Caco-2 (cell line): ENCODE measurements around the gene PRR36. TPM values are rescaled to one million over a fixed set of nuclear protein-coding genes. Genes with fewer than 3 reads are reported as not detected.

ENCODE experiments used
- BruUV-seq: library from RNA; stranded (reverse); fragments of 400-500 nt; replicated peaks from 2 replicates; lab custom pipeline; 2021; lab: Mats Ljungman, UMichigan
- CTCF ChIA-PET: fragments of 300-600 bp; sonication (Branson Sonifier 250); formaldehyde crosslinking; loops from one replicate; lab custom pipeline; 2022; ENCODE audit warnings: antibody characterized with exemption; lab: Charles Lee
- POLR2A ChIA-PET: fragments of 300-600 bp; sonication (Branson Sonifier 250); formaldehyde crosslinking; loops from one replicate; lab custom pipeline; 2022; ENCODE audit warnings: antibody characterized with exemption; lab: Charles Lee
- DNase-seq, 2 experiments: peaks; one replicate each; pipeline versions ENCODE4 v3.0.0 to v3.0.0-alpha.2; 2020 to 2022
- H3K27me3 ChIP-seq: replicated peaks from 2 replicates; pipeline ENCODE4 v1.6.0; 2011; ENCODE audit warnings: low read length; ENCODE audit not compliant: control insufficient read depth, insufficient read depth
- H3K36me3 ChIP-seq: 2 replicates; pipeline ENCODE4 v1.5.1; 2011; ENCODE audit warnings: low read length; ENCODE audit not compliant: control insufficient read depth, insufficient read depth
- H3K4me1 ChIP-seq: fragments of 250-450 bp; sonication (Bioruptor Pico); 2 replicates; pipeline ENCODE4 v1.5.1; 2020; ENCODE audit warnings: mild to moderate bottlenecking
- H3K4me3 ChIP-seq: 2 replicates; pipeline ENCODE4 v1.5.1; 2011; ENCODE audit warnings: low read depth, mild to moderate bottlenecking, control low read depth, low read length
- H3K9me3 ChIP-seq: fragments of 250-450 bp; sonication (Bioruptor Pico); 2 replicates; pipeline ENCODE4 v1.5.1; 2020; ENCODE audit warnings: mild to moderate bottlenecking, moderate library complexity
- H3K27ac Mint-ChIP-seq: one replicate; pipeline ENCODE4 v1.8.0; 2022; ENCODE audit warnings: mixed read lengths; ENCODE audit not compliant: unreplicated experiment
- H3K27me3 Mint-ChIP-seq: one replicate; pipeline ENCODE4 v1.8.0; 2022; ENCODE audit warnings: mixed read lengths; ENCODE audit not compliant: insufficient read depth, unreplicated experiment
- H3K36me3 Mint-ChIP-seq: one replicate; pipeline ENCODE4 v1.8.0; 2022; ENCODE audit warnings: mild to moderate bottlenecking, mixed read lengths; ENCODE audit not compliant: insufficient read depth, unreplicated experiment
- H3K4me1 Mint-ChIP-seq: one replicate; pipeline ENCODE4 v1.8.0; 2022; ENCODE audit warnings: low read depth, mixed read lengths; ENCODE audit not compliant: unreplicated experiment
- H3K4me3 Mint-ChIP-seq: one replicate; pipeline ENCODE4 v1.8.0; 2022; ENCODE audit warnings: mild to moderate bottlenecking, moderate library complexity, mixed read lengths; ENCODE audit not compliant: unreplicated experiment
- H3K9me3 Mint-ChIP-seq: one replicate; pipeline ENCODE4 v1.8.0; 2022; ENCODE audit warnings: mixed read lengths; ENCODE audit not compliant: unreplicated experiment
- intact Hi-C: fragments of 100-400 bp; cut with micrococcal nuclease; formaldehyde crosslinking; loops from one replicate; pipeline ENCODE4 v1.10.0; 2022; ENCODE audit not compliant: unreplicated experiment
- total RNA-seq: library from RNA; stranded (reverse); gene quantifications from 2 replicates; pipeline ENCODE4 v1.2.3, GENCODE V29; 2022
- TF ChIP-seq, protein P1 (sequence below), 2 experiments: fragments of 200-600 bp in 1 of 2; IDR thresholded peaks; 1 replicate in 1 of 2; 2 replicates in 1 of 2; pipeline versions ENCODE4 v1.5.1 to v1.8.0; 2011 to 2022; ENCODE audit warnings: antibody characterized with exemption in 1 of 2, control low read depth in 1 of 2, inconsistent platforms in 1 of 2, low read depth in 1 of 2, low read length in 1 of 2, mild to moderate bottlenecking in 1 of 2, moderate library complexity in 1 of 2; ENCODE audit not compliant: insufficient read depth in 1 of 2, severe bottlenecking in 1 of 2, unreplicated experiment in 1 of 2

The PRR36 gene
- total RNA-seq, 1 experiment from 2014 or later: 3.7 TPM

DNA sequence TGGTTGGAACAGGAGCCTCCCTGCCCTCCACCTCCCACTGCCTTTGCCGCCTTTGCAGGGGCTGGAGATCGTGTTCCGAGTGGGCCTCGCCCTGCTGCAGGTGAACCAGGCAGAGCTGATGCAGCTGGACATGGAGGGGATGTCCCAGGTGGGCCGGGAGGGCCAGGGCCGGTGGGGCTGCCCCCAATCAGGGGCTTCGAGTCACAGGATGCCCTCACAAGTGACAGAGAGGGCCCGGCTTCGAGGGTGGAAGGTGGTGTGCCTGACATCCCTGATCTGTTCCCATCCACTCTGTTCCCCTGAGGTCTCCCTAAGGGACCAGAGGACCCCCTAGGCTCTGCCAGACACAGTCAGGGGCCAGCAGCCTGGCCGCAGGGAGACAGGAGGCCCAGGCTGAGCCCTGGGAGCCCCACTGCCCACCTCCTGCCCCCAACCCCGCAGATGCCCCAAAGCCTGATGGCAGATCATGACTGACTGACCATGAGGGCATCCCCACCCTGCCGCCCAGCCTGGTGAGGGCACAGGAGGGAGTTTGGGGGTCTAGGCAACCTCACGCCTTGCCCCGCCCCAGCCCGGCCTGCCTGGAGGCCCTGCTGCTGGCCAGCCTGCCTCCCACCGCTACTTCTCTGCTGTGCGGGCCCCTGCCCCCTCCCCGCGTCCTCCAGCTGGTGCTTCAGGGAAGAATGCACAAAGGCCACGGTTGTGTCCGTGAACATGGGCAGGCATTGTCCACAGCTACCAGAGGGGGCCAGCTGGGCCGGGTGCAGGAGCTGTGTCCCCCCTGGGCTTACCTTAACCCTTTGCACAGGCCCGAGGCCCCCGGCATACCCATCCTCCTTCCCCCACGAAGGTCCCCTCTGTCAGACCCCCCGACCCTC lies 22.3 kb downstream of the PRR36 start:
- TF ChIP-seq, protein P1, sequence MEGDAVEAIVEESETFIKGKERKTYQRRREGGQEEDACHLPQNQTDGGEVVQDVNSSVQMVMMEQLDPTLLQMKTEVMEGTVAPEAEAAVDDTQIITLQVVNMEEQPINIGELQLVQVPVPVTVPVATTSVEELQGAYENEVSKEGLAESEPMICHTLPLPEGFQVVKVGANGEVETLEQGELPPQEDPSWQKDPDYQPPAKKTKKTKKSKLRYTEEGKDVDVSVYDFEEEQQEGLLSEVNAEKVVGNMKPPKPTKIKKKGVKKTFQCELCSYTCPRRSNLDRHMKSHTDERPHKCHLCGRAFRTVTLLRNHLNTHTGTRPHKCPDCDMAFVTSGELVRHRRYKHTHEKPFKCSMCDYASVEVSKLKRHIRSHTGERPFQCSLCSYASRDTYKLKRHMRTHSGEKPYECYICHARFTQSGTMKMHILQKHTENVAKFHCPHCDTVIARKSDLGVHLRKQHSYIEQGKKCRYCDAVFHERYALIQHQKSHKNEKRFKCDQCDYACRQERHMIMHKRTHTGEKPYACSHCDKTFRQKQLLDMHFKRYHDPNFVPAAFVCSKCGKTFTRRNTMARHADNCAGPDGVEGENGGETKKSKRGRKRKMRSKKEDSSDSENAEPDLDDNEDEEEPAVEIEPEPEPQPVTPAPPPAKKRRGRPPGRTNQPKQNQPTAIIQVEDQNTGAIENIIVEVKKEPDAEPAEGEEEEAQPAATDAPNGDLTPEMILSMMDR (IDR thresholded peaks at IDR 0.05; ENCODE audit: insufficient read depth in 1 of 2, low read depth in 1 of 2, low read length in 1 of 2, severe bottlenecking in 1 of 2, unreplicated experiment in 1 of 2): no peak
- Histone ChIP-seq H3K36me3 (no peaks in the 10 kb centered on the region), H3K27me3 (no peaks in the 10 kb centered on the region), H3K4me1 (peaks cover 11% of the 10 kb centered on the region), H3K9me3 (no peaks in the 10 kb centered on the region), H3K4me3 (no peak overlapping the region)
- DNase-seq: no peak
- Mint-ChIP-seq H3K4me3 (no peak overlapping the region), H3K36me3 (peaks cover 7% of the 10 kb centered on the region), H3K4me1 (peaks cover 10% of the 10 kb centered on the region), H3K27me3 (no peaks in the 10 kb centered on the region), H3K27ac (no peak overlapping the region), H3K9me3 (no peaks in the 10 kb centered on the region)
- intact Hi-C loops: loop anchor here (5.0 kb wide), 1 partner anchor 35 kb away; the partner anchor contains the start of gene LRRC8E
- POLR2A ChIA-PET: no interaction called here
- BruUV-seq: no TSS peak
- CTCF ChIA-PET: interaction anchor here (0.8 to 3.1 kb wide), 5 partner anchors 17 to 171 kb away, joined by 3 to 33 read pairs (median 12); partner anchors contain the start of genes MAP2K7, SNAPC2 and TRAPPC5

DNA sequence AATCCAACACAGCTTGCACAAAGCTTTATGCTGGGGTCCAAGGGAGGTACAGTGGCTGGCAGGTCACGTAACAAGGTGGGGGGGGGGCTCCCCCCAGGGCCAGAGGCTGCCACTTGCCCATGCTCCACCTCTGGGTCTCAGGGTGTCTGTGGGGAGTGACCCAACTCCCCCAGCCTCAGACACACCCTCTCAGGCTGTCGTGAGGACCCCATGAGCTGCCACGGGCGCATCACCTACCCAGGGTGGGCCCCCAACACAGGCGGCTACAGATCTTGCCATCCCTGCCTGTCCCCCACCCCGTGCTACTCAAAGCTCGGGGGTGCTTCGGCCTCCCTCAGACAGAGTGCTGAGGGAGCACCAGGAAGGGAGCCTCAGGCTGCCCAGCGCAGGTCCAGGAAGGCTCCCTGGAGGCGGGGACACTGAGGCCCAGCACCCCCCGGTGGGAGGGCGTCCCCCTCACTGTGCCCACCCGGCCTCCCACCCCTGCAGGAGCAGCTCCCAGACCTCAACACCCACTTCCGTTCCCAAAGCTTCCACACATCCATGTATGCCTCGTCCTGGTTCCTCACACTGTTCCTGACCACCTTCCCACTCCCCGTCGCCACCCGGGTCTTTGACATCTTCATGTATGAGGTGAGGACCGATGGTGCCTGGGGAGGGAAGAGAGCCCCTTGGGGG lies 23.1 kb downstream of the PRR36 start:
- no peak overlapping the region for H3K4me3 ChIP-seq
- H3K9me3 ChIP-seq: no peaks in the 10 kb centered on the region
- TF ChIP-seq, protein P1 (IDR thresholded peaks at IDR 0.05; ENCODE audit: insufficient read depth in 1 of 2, low read depth in 1 of 2, low read length in 1 of 2, severe bottlenecking in 1 of 2, unreplicated experiment in 1 of 2): no peak
- no peak overlapping the region for H3K27ac Mint-ChIP-seq
- ChIA-PET CTCF (no interaction called here), POLR2A (no interaction called here)
- peaks cover 5% of the 10 kb centered on the region for H3K36me3 Mint-ChIP-seq
- H3K27me3 ChIP-seq: no peaks in the 10 kb centered on the region
- H3K27me3 Mint-ChIP-seq: no peaks in the 10 kb centered on the region
- H3K36me3 ChIP-seq: no peaks in the 10 kb centered on the region
- DNase-seq: no peak
- no TSS peak for BruUV-seq
- H3K4me1 Mint-ChIP-seq: peaks cover 10% of the 10 kb centered on the region
- no peaks in the 10 kb centered on the region for H3K9me3 Mint-ChIP-seq
- H3K4me1 ChIP-seq: peaks cover 11% of the 10 kb centered on the region
- intact Hi-C loops: loop anchor here (5.0 kb wide), 1 partner anchor 36 kb away; the partner anchor contains the start of gene LRRC8E
- no peak overlapping the region for H3K4me3 Mint-ChIP-seq
